HG03064 (cell line): ENCODE data around the gene KCNAB1.

Experiments
- ATAC-seq: cut with Tn5 transposase; IDR thresholded peaks from one replicate; pipeline ENCODE4 v1.9.1; 2021; ENCODE audit warnings: low read depth; ENCODE audit not compliant: unreplicated experiment

KCNAB1 gene

GRCh38 chr3:156431334-156432124, 311.2 kb downstream of the KCNAB1 start:
- no peak for ATAC-seq

GRCh38 chr3:156432563-156432962, 312.2 kb downstream of the KCNAB1 start:
- no peak for ATAC-seq

- no peak for ATAC-seq
Measured at GRCh38 chr3:156433138-156433537, 312.8 kb downstream of the KCNAB1 start.

GRCh38 chr3:156433910-156434309, 313.5 kb downstream of the KCNAB1 start:
- ATAC-seq, result no peak

GRCh38 chr3:156434921-156435320, 314.5 kb downstream of the KCNAB1 start:
- ATAC-seq, result no peak

GRCh38 chr3:156443079-156443478, 322.7 kb downstream of the KCNAB1 start:
- ATAC-seq, result no peak

GRCh38 chr3:156445117-156446090, 325.0 kb downstream of the KCNAB1 start:
- ATAC-seq, result no peak

- no peak for ATAC-seq
Measured at GRCh38 chr3:156448300-156448699, 327.9 kb downstream of the KCNAB1 start.

GRCh38 chr3:156449710-156450574, 329.6 kb downstream of the KCNAB1 start:
- no peak for ATAC-seq

- ATAC-seq, result no peak
Measured at GRCh38 chr3:156455839-156456238, 335.5 kb downstream of the KCNAB1 start.

GRCh38 chr3:156456771-156457224, 336.4 kb downstream of the KCNAB1 start:
- ATAC-seq, result no peak

GRCh38 chr3:156459434-156459833, 339.1 kb downstream of the KCNAB1 start:
- no peak for ATAC-seq

- ATAC-seq, result no peak
Measured at GRCh38 chr3:156460206-156460611, 339.8 kb downstream of the KCNAB1 start.

GRCh38 chr3:156461889-156462288, 341.5 kb downstream of the KCNAB1 start:
- no peak for ATAC-seq

GRCh38 chr3:156463123-156463522, 342.7 kb downstream of the KCNAB1 start:
- no peak for ATAC-seq

- ATAC-seq, result no peak
Measured at GRCh38 chr3:156465194-156465593, 344.8 kb downstream of the KCNAB1 start.

- ATAC-seq, result no peak
Measured at GRCh38 chr3:156469456-156469855, 349.1 kb downstream of the KCNAB1 start.

- ATAC-seq, result no peak
Measured at GRCh38 chr3:156471431-156471830, 351.1 kb downstream of the KCNAB1 start.

- ATAC-seq, result no peak
Measured at GRCh38 chr3:156472150-156472549, 351.8 kb downstream of the KCNAB1 start.

GRCh38 chr3:156472684-156473083, 352.3 kb downstream of the KCNAB1 start:
- ATAC-seq, result no peak
